DOHH2 (cell line): Measurements from ENCODE around the gene MTFR2.

Source experiments
- EZH2phosphoT487 ChIP-seq: fragments of 200-600 bp; sonication (generic); IDR thresholded peaks from 2 replicates; pipeline ENCODE4 v1.6.1; 2017; ENCODE audit warnings: borderline replicate concordance, mild to moderate bottlenecking, antibody characterized with exemption, low read length, moderate library complexity, mixed read lengths
- TF ChIP-seq, protein P1 (sequence below): fragments of 200-600 bp; sonication (generic); IDR thresholded peaks from one replicate; pipeline ENCODE4 v1.5.1; 2014; ENCODE audit warnings: antibody characterized with exemption, mild to moderate bottlenecking, low read depth, low read length; ENCODE audit not compliant: poor library complexity, severe bottlenecking

DNA sequence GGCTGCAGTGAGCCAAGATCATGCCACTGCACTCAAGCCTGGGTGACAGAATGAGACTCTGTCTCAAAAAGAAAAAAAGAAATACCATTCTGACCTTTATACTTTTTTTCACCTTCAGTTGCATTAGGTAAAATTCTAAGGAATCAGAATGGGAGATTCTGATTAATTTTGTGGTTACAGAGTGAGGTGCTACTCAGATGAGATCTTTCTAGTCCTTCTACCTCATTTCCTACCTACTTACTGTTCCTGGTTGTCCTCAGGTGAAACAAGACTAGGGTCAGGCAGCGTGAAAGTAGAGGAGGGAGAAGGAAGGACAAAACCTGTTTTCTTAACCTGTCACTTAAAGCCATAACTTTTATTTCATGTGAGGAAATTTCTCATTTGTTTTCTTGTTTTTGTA, 63.7 kb downstream of the MTFR2 start:
- TF ChIP-seq, protein P1, sequence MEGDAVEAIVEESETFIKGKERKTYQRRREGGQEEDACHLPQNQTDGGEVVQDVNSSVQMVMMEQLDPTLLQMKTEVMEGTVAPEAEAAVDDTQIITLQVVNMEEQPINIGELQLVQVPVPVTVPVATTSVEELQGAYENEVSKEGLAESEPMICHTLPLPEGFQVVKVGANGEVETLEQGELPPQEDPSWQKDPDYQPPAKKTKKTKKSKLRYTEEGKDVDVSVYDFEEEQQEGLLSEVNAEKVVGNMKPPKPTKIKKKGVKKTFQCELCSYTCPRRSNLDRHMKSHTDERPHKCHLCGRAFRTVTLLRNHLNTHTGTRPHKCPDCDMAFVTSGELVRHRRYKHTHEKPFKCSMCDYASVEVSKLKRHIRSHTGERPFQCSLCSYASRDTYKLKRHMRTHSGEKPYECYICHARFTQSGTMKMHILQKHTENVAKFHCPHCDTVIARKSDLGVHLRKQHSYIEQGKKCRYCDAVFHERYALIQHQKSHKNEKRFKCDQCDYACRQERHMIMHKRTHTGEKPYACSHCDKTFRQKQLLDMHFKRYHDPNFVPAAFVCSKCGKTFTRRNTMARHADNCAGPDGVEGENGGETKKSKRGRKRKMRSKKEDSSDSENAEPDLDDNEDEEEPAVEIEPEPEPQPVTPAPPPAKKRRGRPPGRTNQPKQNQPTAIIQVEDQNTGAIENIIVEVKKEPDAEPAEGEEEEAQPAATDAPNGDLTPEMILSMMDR: no peak
- TF ChIP-seq EZH2phosphoT487: no peak
